ENCODE measurements around the gene DCPS.

DNA sequence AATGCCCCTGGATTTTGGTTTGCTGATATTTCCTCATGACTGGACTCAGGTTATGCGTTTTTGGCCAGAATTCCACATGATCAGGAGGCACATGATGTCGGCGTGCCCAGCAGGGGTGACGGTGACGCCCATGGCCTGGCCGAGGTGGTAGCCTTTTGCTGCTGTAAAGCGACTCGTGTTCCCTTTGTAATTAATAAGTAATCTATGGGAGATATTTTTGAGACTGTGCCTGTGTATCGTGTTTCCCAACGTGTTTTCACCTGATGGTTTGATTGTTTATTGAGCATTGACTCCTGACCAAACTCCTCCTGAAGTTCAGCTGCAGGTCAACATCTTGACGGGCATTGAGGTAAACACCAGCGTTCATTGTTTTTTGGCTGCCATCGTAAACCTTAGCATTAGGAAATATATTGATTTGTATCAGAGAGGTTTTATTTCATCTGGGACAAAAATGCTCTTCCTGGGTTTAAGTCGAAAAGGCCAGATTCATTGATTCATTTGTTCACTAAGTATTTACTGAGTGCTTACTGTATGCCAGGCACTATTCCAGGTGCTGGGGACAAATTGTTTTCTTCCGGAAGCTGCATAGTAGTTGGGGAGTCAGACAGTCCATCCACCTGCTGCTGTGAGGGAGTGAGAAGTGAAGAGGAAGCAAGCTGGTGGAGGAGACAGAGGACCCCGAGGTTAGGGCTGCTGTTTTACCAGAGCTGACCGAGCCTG lies 23.6 kb downstream of the DCPS start:
- TF ChIP-seq, protein P1, sequence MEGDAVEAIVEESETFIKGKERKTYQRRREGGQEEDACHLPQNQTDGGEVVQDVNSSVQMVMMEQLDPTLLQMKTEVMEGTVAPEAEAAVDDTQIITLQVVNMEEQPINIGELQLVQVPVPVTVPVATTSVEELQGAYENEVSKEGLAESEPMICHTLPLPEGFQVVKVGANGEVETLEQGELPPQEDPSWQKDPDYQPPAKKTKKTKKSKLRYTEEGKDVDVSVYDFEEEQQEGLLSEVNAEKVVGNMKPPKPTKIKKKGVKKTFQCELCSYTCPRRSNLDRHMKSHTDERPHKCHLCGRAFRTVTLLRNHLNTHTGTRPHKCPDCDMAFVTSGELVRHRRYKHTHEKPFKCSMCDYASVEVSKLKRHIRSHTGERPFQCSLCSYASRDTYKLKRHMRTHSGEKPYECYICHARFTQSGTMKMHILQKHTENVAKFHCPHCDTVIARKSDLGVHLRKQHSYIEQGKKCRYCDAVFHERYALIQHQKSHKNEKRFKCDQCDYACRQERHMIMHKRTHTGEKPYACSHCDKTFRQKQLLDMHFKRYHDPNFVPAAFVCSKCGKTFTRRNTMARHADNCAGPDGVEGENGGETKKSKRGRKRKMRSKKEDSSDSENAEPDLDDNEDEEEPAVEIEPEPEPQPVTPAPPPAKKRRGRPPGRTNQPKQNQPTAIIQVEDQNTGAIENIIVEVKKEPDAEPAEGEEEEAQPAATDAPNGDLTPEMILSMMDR (conservative IDR thresholded peaks at IDR 0.05 in 1 of 2, IDR thresholded peaks at IDR 0.05 in 1 of 2; ENCODE audit: extremely low read depth in 1 of 2, insufficient read depth in 1 of 2, low read depth in 1 of 2, low read length in 2 of 2) = no peak
- TF ChIP-seq EZH2 (IDR thresholded peaks at IDR 0.05; ENCODE audit: borderline replicate concordance, low read length) = no peak

Measured in mammary epithelial cell (primary cell).